Ovary (tissue), 3 donors: ENCODE results near the gene CEP131.

Experiments
- POLR2A ChIP-seq: fragments of 450-650 bp; IDR thresholded peaks from one replicate; pipeline ENCODE4 v1.6.1; 2017; ENCODE audit warnings: antibody characterized with exemption, mild to moderate bottlenecking, moderate library complexity
- TF ChIP-seq, protein P1 (sequence below), 3 donors: fragments of 450-650 bp in 2 of 3; fragments of 200-600 bp in 1 of 3; IDR thresholded peaks; one replicate each; pipeline versions ENCODE4 v1.5.1 to v1.8.0; 2016 to 2022; ENCODE audit warnings: antibody characterized with exemption in 3 of 3, mild to moderate bottlenecking in 1 of 3
- donor health status: DM: no; HTN: no; CAD: no.

DNA sequence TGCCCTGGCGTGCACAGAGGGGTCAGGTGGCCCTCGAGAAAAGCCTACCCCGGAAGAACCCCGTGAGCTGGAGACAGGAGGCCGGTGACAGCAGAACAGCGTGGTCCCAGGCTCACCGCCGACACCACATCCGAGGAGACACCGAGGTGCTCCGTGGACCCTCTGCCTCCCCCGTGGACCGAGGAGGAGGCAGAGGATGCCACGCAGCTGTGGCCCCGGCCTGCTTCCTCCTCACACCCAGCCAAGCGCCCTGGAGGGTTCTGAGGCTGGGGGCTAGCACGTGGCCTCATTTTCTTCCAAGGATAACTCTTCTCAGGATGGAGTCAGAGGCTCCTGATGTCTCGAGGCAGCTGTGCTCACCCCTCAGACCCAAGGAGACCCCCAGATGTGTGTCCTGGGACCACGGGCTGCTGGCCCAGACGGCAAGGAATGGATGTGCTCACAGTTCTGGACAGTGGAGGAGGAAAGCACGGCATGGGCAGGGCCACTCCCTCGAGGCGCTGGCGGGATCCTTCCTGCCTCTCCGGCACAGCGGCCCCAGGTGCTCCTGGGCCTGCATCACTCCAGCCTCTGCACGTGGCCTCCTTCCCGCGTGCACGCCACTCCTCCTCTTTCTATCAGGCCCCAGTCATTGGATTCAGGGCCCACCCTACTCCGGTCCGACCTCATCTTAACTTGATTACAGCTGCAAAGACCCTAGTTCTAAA, 61.9 kb downstream of the CEP131 start:
- TF ChIP-seq, protein P1, sequence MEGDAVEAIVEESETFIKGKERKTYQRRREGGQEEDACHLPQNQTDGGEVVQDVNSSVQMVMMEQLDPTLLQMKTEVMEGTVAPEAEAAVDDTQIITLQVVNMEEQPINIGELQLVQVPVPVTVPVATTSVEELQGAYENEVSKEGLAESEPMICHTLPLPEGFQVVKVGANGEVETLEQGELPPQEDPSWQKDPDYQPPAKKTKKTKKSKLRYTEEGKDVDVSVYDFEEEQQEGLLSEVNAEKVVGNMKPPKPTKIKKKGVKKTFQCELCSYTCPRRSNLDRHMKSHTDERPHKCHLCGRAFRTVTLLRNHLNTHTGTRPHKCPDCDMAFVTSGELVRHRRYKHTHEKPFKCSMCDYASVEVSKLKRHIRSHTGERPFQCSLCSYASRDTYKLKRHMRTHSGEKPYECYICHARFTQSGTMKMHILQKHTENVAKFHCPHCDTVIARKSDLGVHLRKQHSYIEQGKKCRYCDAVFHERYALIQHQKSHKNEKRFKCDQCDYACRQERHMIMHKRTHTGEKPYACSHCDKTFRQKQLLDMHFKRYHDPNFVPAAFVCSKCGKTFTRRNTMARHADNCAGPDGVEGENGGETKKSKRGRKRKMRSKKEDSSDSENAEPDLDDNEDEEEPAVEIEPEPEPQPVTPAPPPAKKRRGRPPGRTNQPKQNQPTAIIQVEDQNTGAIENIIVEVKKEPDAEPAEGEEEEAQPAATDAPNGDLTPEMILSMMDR (IDR thresholded peaks at IDR 0.05) = no peak
- no peak for TF ChIP-seq POLR2A
